ENCODE results near the gene USP9Y. TPM values are rescaled to one million over a fixed set of nuclear protein-coding genes. Genes with fewer than 3 reads are reported as not detected.

Gene USP9Y
- total and polyA plus RNA-seq, 2 experiments from 2014 or later: 4.6 to 19.9 TPM

GRCh38 chrY:12752856-12753255, 51.8 kb downstream of the USP9Y start:
- TF ChIP-seq EZH2phosphoT487 (IDR thresholded peaks at IDR 0.05; ENCODE audit: insufficient read depth, low read depth) (no peak), EZH2 (IDR thresholded peaks at IDR 0.05; ENCODE audit: insufficient read depth, poor library complexity, severe bottlenecking) (no peak)
- 98 to 100% methylated on average over 6 of the region's 6 CpGs for WGBS, 2 experiments (ENCODE audit: low coverage in 1 of 2, low lambda C conversion rate in 2 of 2, missing lambda C conversion rate in 2 of 2)
- in situ Hi-C loops (cut with MboI): no loop called here

GRCh38 chrY:12756021-12756420, 55.0 kb downstream of the USP9Y start:
- Histone ChIP-seq H3K4me2 (ENCODE audit: unreplicated experiment) (no peak overlapping the region), H4K20me1 (ENCODE audit: insufficient read depth) (no peaks in the 10 kb centered on the region), H3K36me3 (ENCODE audit: low read depth) (peaks cover 4% of the 10 kb centered on the region; the same call in 1 of the 2 replicates), H3K9me3 (ENCODE audit: low read depth) (no peaks in the 10 kb centered on the region), H2AFZ (no peak overlapping the region), H3F3A (ENCODE audit: insufficient read depth) (no peaks in the 10 kb centered on the region), H3K27me3 (replicated peaks; ENCODE audit: insufficient read depth) (no peaks in the 10 kb centered on the region), H3K27ac (no peak overlapping the region), H3K4me3 (no peak overlapping the region), H3K4me1 (ENCODE audit: insufficient read depth) (peaks cover 12% of the 10 kb centered on the region; the same call in 1 of the 2 replicates), H3K79me2 (ENCODE audit: insufficient read depth) (peaks cover 7% of the 10 kb centered on the region; the same call in 1 of the 2 replicates), H3K9me2 (ENCODE audit: insufficient read depth) (no peaks in the 10 kb centered on the region), H3K9ac (no peak overlapping the region)
- WGBS, 2 experiments (ENCODE audit: low coverage in 1 of 2, low lambda C conversion rate in 2 of 2, missing lambda C conversion rate in 2 of 2): 100% methylated on average over 1 of the region's 1 CpG
- DNase-seq: peak; percentile 30
- no peak for TF ChIP-seq EZH2 (IDR thresholded peaks at IDR 0.05; ENCODE audit: insufficient read depth, poor library complexity, severe bottlenecking)
- in situ Hi-C loops (cut with MboI): no loop called here

More at GRCh38 chrY:12752856-12753255, 51.8 kb downstream of the USP9Y start:
- Histone ChIP-seq H3K9ac (no peak overlapping the region), H3K27me3 (replicated peaks; ENCODE audit: insufficient read depth) (no peaks in the 10 kb centered on the region), H2AFZ (no peak overlapping the region), H3F3A (ENCODE audit: insufficient read depth) (no peaks in the 10 kb centered on the region), H3K36me3 (ENCODE audit: low read depth) (peaks cover 3% of the 10 kb centered on the region; the same call in 1 of the 2 replicates), H4K20me1 (ENCODE audit: insufficient read depth) (no peaks in the 10 kb centered on the region), H3K4me1 (ENCODE audit: insufficient read depth) (peaks cover 12% of the 10 kb centered on the region; the same call in 1 of the 2 replicates), H3K4me2 (ENCODE audit: unreplicated experiment) (no peak overlapping the region), H3K9me2 (ENCODE audit: insufficient read depth) (no peaks in the 10 kb centered on the region), H3K27ac (no peak overlapping the region), H3K4me3 (no peak overlapping the region), H3K79me2 (ENCODE audit: insufficient read depth) (peaks cover 7% of the 10 kb centered on the region; the same call in 1 of the 2 replicates), H3K9me3 (ENCODE audit: low read depth) (no peaks in the 10 kb centered on the region)
- DNase-seq: no peak

DNA sequence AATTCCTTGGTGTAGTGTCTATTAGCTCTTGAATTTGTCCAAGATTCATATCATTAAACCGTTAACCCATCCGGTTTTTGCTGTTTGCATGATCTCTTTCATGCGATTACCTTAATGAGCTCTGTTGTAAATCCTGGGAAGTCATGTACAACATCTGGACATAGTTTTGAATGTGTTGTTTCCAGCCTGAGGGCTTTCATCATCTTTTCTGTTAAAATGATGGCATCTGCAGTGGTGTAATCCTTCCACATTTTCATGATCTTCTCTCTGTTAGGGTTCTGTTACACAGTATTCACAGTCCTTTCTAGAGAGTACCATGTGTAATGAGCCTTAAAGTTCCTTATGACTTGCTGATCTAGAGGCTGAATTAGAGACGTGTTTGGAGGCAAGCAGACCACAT, 64.9 kb downstream of the USP9Y start:
- H3K79me2 ChIP-seq (ENCODE audit: insufficient read depth): no peaks in the 10 kb centered on the region
- H2AFZ ChIP-seq: no peak overlapping the region
- no peak overlapping the region for H3K4me2 ChIP-seq (ENCODE audit: unreplicated experiment)
- no peaks in the 10 kb centered on the region; the same call in 1 of the 2 replicates for H3K36me3 ChIP-seq (ENCODE audit: low read depth)
- no peaks in the 10 kb centered on the region for H3K4me1 ChIP-seq (ENCODE audit: insufficient read depth)
- DNase-seq: peak; percentile 33
- 12 to 15% methylated on average over 4 of the region's 4 CpGs for WGBS, 2 experiments (ENCODE audit: low coverage in 1 of 2, low lambda C conversion rate in 2 of 2, missing lambda C conversion rate in 2 of 2)
- H3K27ac ChIP-seq: peak overlapping the region; percentile 24; the same call in 1 of the 2 replicates
- no peak overlapping the region for H3K9ac ChIP-seq
- no peaks in the 10 kb centered on the region for H3K27me3 ChIP-seq (replicated peaks; ENCODE audit: insufficient read depth)
- in situ Hi-C loops (cut with MboI): no loop called here
- H3K9me3 ChIP-seq (ENCODE audit: low read depth): no peaks in the 10 kb centered on the region
- H4K20me1 ChIP-seq (ENCODE audit: insufficient read depth): no peaks in the 10 kb centered on the region
- no peak overlapping the region for H3K4me3 ChIP-seq
- TF ChIP-seq EZH2 (IDR thresholded peaks at IDR 0.05; ENCODE audit: insufficient read depth, poor library complexity, severe bottlenecking) (no peak), EZH2phosphoT487 (IDR thresholded peaks at IDR 0.05; ENCODE audit: insufficient read depth, low read depth) (no peak)
- H3F3A ChIP-seq (ENCODE audit: insufficient read depth): no peaks in the 10 kb centered on the region
- H3K9me2 ChIP-seq (ENCODE audit: insufficient read depth): no peaks in the 10 kb centered on the region

DNA sequence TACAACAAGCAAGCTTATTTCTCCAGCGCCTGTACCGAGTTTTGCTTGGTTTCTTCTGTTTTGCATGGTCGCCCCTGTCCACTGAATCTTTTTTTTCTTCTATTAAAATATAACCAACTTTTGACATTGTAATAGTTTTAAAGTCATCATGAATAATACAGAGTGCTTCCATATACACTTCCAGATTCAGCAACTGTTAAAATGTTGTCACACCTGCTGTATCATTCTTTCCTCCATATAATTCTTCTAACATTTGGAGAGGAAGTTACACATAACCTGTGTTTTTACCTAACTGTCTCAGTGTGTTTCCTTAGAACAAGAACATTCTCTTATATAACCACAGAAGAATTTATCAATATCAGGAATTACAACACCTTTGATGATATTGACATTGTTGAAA, 83.5 kb downstream of the USP9Y start:
- Histone ChIP-seq H3K27ac (no peak overlapping the region), H3K27me3 (replicated peaks; ENCODE audit: insufficient read depth) (no peaks in the 10 kb centered on the region), H3K79me2 (ENCODE audit: insufficient read depth) (no peaks in the 10 kb centered on the region), H3K4me2 (ENCODE audit: unreplicated experiment) (no peak overlapping the region), H3F3A (ENCODE audit: insufficient read depth) (no peaks in the 10 kb centered on the region), H3K9ac (no peak overlapping the region), H3K36me3 (ENCODE audit: low read depth) (peaks cover 8% of the 10 kb centered on the region; the same call in 1 of the 2 replicates), H3K4me1 (ENCODE audit: insufficient read depth) (no peaks in the 10 kb centered on the region), H2AFZ (no peak overlapping the region), H3K9me2 (ENCODE audit: insufficient read depth) (no peaks in the 10 kb centered on the region), H3K9me3 (ENCODE audit: low read depth) (no peaks in the 10 kb centered on the region), H4K20me1 (ENCODE audit: insufficient read depth) (no peaks in the 10 kb centered on the region), H3K4me3 (no peak overlapping the region)
- in situ Hi-C loops (cut with MboI): no loop called here
- WGBS, 2 experiments (ENCODE audit: low coverage in 1 of 2, low lambda C conversion rate in 2 of 2, missing lambda C conversion rate in 2 of 2): 95 to 98% methylated on average over 3 of the region's 3 CpGs
- DNase-seq: no peak
- TF ChIP-seq EZH2 (IDR thresholded peaks at IDR 0.05; ENCODE audit: insufficient read depth, poor library complexity, severe bottlenecking) (no peak), EZH2phosphoT487 (IDR thresholded peaks at IDR 0.05; ENCODE audit: insufficient read depth, low read depth) (no peak)

- no peak overlapping the region for H2AFZ ChIP-seq
- no peak for DNase-seq
- H3K27me3 ChIP-seq (replicated peaks; ENCODE audit: insufficient read depth): no peaks in the 10 kb centered on the region
- no peaks in the 10 kb centered on the region for H3F3A ChIP-seq (ENCODE audit: insufficient read depth)
- no peaks in the 10 kb centered on the region for H3K9me3 ChIP-seq (ENCODE audit: low read depth)
- H3K36me3 ChIP-seq (ENCODE audit: low read depth): peaks cover 6% of the 10 kb centered on the region; the same call in 1 of the 2 replicates
- TF ChIP-seq EZH2phosphoT487 (IDR thresholded peaks at IDR 0.05; ENCODE audit: insufficient read depth, low read depth) (no peak), EZH2 (IDR thresholded peaks at IDR 0.05; ENCODE audit: insufficient read depth, poor library complexity, severe bottlenecking) (no peak)
- H3K9me2 ChIP-seq (ENCODE audit: insufficient read depth): no peaks in the 10 kb centered on the region
- H3K27ac ChIP-seq: no peak overlapping the region
- H3K4me3 ChIP-seq: no peak overlapping the region
- H4K20me1 ChIP-seq (ENCODE audit: insufficient read depth): no peaks in the 10 kb centered on the region
- no peaks in the 10 kb centered on the region for H3K4me1 ChIP-seq (ENCODE audit: insufficient read depth)
- H3K9ac ChIP-seq: no peak overlapping the region
- in situ Hi-C loops (cut with MboI): no loop called here
- no peaks in the 10 kb centered on the region for H3K79me2 ChIP-seq (ENCODE audit: insufficient read depth)
- H3K4me2 ChIP-seq (ENCODE audit: unreplicated experiment): no peak overlapping the region
- WGBS, 2 experiments (ENCODE audit: low coverage in 1 of 2, low lambda C conversion rate in 2 of 2, missing lambda C conversion rate in 2 of 2): 85 to 90% methylated on average over 1 of the region's 1 CpG
Observed at GRCh38 chrY:12793999-12794398, 93.0 kb downstream of the USP9Y start.
